ENCODE data around the gene INTS11. TPM values are rescaled to one million over a fixed set of nuclear protein-coding genes. Genes with fewer than 3 reads are reported as not detected.

Gene INTS11
- total RNA-seq, 1 donor from 2014 or later, result 28.9 TPM

- DNase-seq (ENCODE audit: low spot score in 2 of 2) (no peak), FAIRE-seq (no peak)
These were observed 21.5 kb upstream of the INTS11 start for GRCh38 chr1:1345860-1346500.

- DNase-seq (ENCODE audit: low spot score in 2 of 2) (no peak), FAIRE-seq (no peak)
These were observed 20.9 kb upstream of the INTS11 start for GRCh38 chr1:1345384-1345783.

GRCh38 chr1:1344655-1345361, 20.3 kb upstream of the INTS11 start:
- FAIRE-seq, result no peak
- DNase-seq (ENCODE audit: low spot score in 2 of 2), result no peak

- no peak for DNase-seq (ENCODE audit: low spot score in 2 of 2)
- FAIRE-seq, result no peak
These were observed 19.5 kb upstream of the INTS11 start for GRCh38 chr1:1343811-1344421.

GRCh38 chr1:1342584-1343115, 18.2 kb upstream of the INTS11 start:
- FAIRE-seq (no peak), DNase-seq (ENCODE audit: low spot score in 2 of 2) (no peak)

- FAIRE-seq, result no peak
- DNase-seq (ENCODE audit: low spot score in 2 of 2), result no peak
These were observed 17.7 kb upstream of the INTS11 start for GRCh38 chr1:1342061-1342562.

- FAIRE-seq (no peak), DNase-seq (ENCODE audit: low spot score in 2 of 2) (no peak)
These were observed 17.1 kb upstream of the INTS11 start for GRCh38 chr1:1341549-1342021.

GRCh38 chr1:1340791-1341548, 16.5 kb upstream of the INTS11 start:
- no peak for FAIRE-seq
- DNase-seq (ENCODE audit: low spot score in 2 of 2), result no peak

GRCh38 chr1:1340185-1340584, 15.7 kb upstream of the INTS11 start:
- no peak for FAIRE-seq
- no peak for DNase-seq (ENCODE audit: low spot score in 2 of 2)

- FAIRE-seq, result no peak
- no peak for DNase-seq (ENCODE audit: low spot score in 2 of 2)
These were observed 13.8 kb upstream of the INTS11 start for GRCh38 chr1:1338278-1338677.

- FAIRE-seq, result no peak
- DNase-seq (ENCODE audit: low spot score in 2 of 2), result no peak
These were observed 13.3 kb upstream of the INTS11 start for GRCh38 chr1:1337793-1338147.

GRCh38 chr1:1336931-1337792, 12.7 kb upstream of the INTS11 start:
- FAIRE-seq, result no peak
- no peak for DNase-seq (ENCODE audit: low spot score in 2 of 2)

GRCh38 chr1:1336446-1336845, 12.0 kb upstream of the INTS11 start:
- DNase-seq (ENCODE audit: low spot score in 2 of 2) (no peak), FAIRE-seq (no peak)

- FAIRE-seq (no peak), DNase-seq (ENCODE audit: low spot score in 2 of 2) (no peak)
These were observed 11.4 kb upstream of the INTS11 start for GRCh38 chr1:1335792-1336248.

- FAIRE-seq (no peak), DNase-seq (ENCODE audit: low spot score in 2 of 2) (no peak)
These were observed 10.8 kb upstream of the INTS11 start for GRCh38 chr1:1335283-1335682.

- DNase-seq (ENCODE audit: low spot score in 2 of 2), result no peak
- FAIRE-seq, result no peak
These were observed 10.4 kb upstream of the INTS11 start for GRCh38 chr1:1334835-1335234.

- DNase-seq (ENCODE audit: low spot score in 2 of 2), result no peak
- no peak for FAIRE-seq
These were observed 9.2 kb upstream of the INTS11 start for GRCh38 chr1:1333551-1334241.

GRCh38 chr1:1332774-1333480, 8.5 kb upstream of the INTS11 start:
- DNase-seq (ENCODE audit: low spot score in 2 of 2) (peak in 1 of 2 donors; percentile 57), FAIRE-seq (no peak)

All from frontal cortex (tissue), 4 donors.